ENCODE measurements around the gene SERPINB6. TPM values are rescaled to one million over a fixed set of nuclear protein-coding genes. Genes with fewer than 3 reads are reported as not detected.
"Not testable (repeated sequence)": the region's sequence is repeated elsewhere in the genome, so short reads cannot be mapped to it uniquely, and the experiment has no call there.

Gene SERPINB6
- polyA plus RNA-seq, 1 experiment, result 89.6 TPM

GRCh38 chr6:2934057-2934456 lies 37.3 kb downstream of the SERPINB6 start:
- ChIA-PET POLR2A (no interaction called here), CTCF (interaction anchor here (0.7 to 8.6 kb wide), 10 partner anchors 10 to 142 kb away, joined by 3 to 151 read pairs (median 6); partner anchors contain the start of gene SERPINB1)
- Histone ChIP-seq H3K27me3 (ENCODE audit: control insufficient read depth, insufficient read depth, low read length) (no peaks in the 10 kb centered on the region), H3K36me3 (ENCODE audit: control insufficient read depth, insufficient read depth, low read length) (no peaks in the 10 kb centered on the region), H3K4me3 (ENCODE audit: low read depth, low read length) (no peak overlapping the region)
- DNase-seq (ENCODE audit: low read depth), result no peak
- TF ChIP-seq CTCF (IDR thresholded peaks at IDR 0.05; ENCODE audit: insufficient read depth, low read depth, low read length), result no peak

GRCh38 chr6:2932911-2933310 lies 38.5 kb downstream of the SERPINB6 start:
- H3K36me3 ChIP-seq (ENCODE audit: control insufficient read depth, insufficient read depth, low read length); H3K27me3 ChIP-seq (ENCODE audit: control insufficient read depth, insufficient read depth, low read length); POLR2A ChIA-PET; DNase-seq (ENCODE audit: low read depth); H3K4me3 ChIP-seq (ENCODE audit: low read depth, low read length): not testable (repeated sequence)
- CTCF ChIA-PET, result interaction anchor here (0.7 to 8.6 kb wide), 30 partner anchors 8 to 1335 kb away, joined by 3 to 151 read pairs (median 7); partner anchors contain the start of gene SERPINB1

GRCh38 chr6:2931970-2932748 lies 39.2 kb downstream of the SERPINB6 start:
- ChIA-PET POLR2A (no interaction called here), CTCF (interaction anchor here (0.7 to 8.6 kb wide), 40 partner anchors 9 to 1334 kb away, joined by 3 to 151 read pairs (median 4); partner anchors contain the start of genes SERPINB1 and SERPINB6)
- TF ChIP-seq CTCF (IDR thresholded peaks at IDR 0.05; ENCODE audit: insufficient read depth, low read depth, low read length), result peak; percentile 99
- H3K27me3 ChIP-seq (ENCODE audit: control insufficient read depth, insufficient read depth, low read length), result 0 out of 2 replicates have a peak, but pooled peaks cover 2% of the 10 kb centered on the region
- H3K36me3 ChIP-seq (ENCODE audit: control insufficient read depth, insufficient read depth, low read length), result no peaks in the 10 kb centered on the region
- H3K4me3 ChIP-seq (ENCODE audit: low read depth, low read length), result no peak overlapping the region
- DNase-seq (ENCODE audit: low read depth), result peak; percentile 9

- CTCF ChIA-PET, result interaction anchor here (0.6 to 8.6 kb wide), 25 partner anchors 9 to 162 kb away, joined by 3 to 151 read pairs (median 5); partner anchors contain the start of genes SERPINB1 and SERPINB6
- Histone ChIP-seq H3K27me3 (ENCODE audit: control insufficient read depth, insufficient read depth, low read length) (peaks cover 4% of the 10 kb centered on the region; the same call in 1 of the 2 replicates), H3K4me3 (ENCODE audit: low read depth, low read length) (no peak overlapping the region), H3K36me3 (ENCODE audit: control insufficient read depth, insufficient read depth, low read length) (no peaks in the 10 kb centered on the region)
- POLR2A ChIA-PET, result no interaction called here
- DNase-seq (ENCODE audit: low read depth), result no peak
- TF ChIP-seq CTCF (IDR thresholded peaks at IDR 0.05; ENCODE audit: insufficient read depth, low read depth, low read length), result no peak
Observed at GRCh38 chr6:2931055-2931454, 40.3 kb downstream of the SERPINB6 start.

- CTCF ChIA-PET, result interaction anchor here (1.4 kb wide), 1 partner anchor 61 kb away, joined by 3 read pairs; no protein-coding TSS in a partner anchor
- DNase-seq (ENCODE audit: low read depth); H3K36me3 ChIP-seq (ENCODE audit: control insufficient read depth, insufficient read depth, low read length); H3K27me3 ChIP-seq (ENCODE audit: control insufficient read depth, insufficient read depth, low read length); POLR2A ChIA-PET; H3K4me3 ChIP-seq (ENCODE audit: low read depth, low read length): not testable (repeated sequence)
Observed at GRCh38 chr6:2927931-2928330, 43.4 kb downstream of the SERPINB6 start.

- CTCF ChIA-PET, result interaction anchor here (1.2 to 1.5 kb wide), 3 partner anchors 26 to 80 kb away, joined by 4 to 5 read pairs (median 5); no protein-coding TSS in a partner anchor
- DNase-seq (ENCODE audit: low read depth); H3K4me3 ChIP-seq (ENCODE audit: low read depth, low read length); POLR2A ChIA-PET; H3K36me3 ChIP-seq (ENCODE audit: control insufficient read depth, insufficient read depth, low read length); H3K27me3 ChIP-seq (ENCODE audit: control insufficient read depth, insufficient read depth, low read length): not testable (repeated sequence)
Observed at GRCh38 chr6:2925842-2926747, 45.3 kb downstream of the SERPINB6 start.
